A549 (cell line): ENCODE results near the gene ZNF652.

Experiments used
- BHLHE40 ChIP-seq: IDR thresholded peaks from 2 replicates; pipeline ENCODE4 v1.6.1; 2012; ENCODE audit warnings: low read depth, low read length, inconsistent platforms
- CBX2 ChIP-seq: fragments of 200-600 bp; sonication (generic); IDR thresholded peaks from 2 replicates; pipeline ENCODE4 v1.6.1; 2016; ENCODE audit warnings: low read depth, mild to moderate bottlenecking, borderline replicate concordance
- CHD2 ChIP-seq: fragments of 150-350 bp; IDR thresholded peaks from 2 replicates; pipeline ENCODE4 v1.6.1; 2014; ENCODE audit warnings: low read length; ENCODE audit not compliant: partially characterized antibody
- CTCF ChIP-seq: fragments of >200 bp; sonication (Bioruptor Twin); formaldehyde crosslinking; IDR thresholded peaks from 3 replicates; pipeline ENCODE4 v1.5.1; 2016
- ELK1 ChIP-seq: fragments of 150-350 bp; IDR thresholded peaks from 2 replicates; pipeline ENCODE4 v1.6.1; 2014; ENCODE audit warnings: low read depth, mild to moderate bottlenecking, low read length
- ESRRA ChIP-seq: fragments of 150-350 bp; IDR thresholded peaks from 2 replicates; pipeline ENCODE4 v1.6.1; 2014; ENCODE audit warnings: mild to moderate bottlenecking, low read length, borderline replicate concordance
- HOXA7 ChIP-seq: fragments of 250-450 bp; sonication (Bioruptor Pico); IDR thresholded peaks from 2 replicates; pipeline ENCODE4 v1.5.0; 2020; ENCODE audit warnings: mild to moderate bottlenecking, moderate library complexity
- MAX ChIP-seq: IDR thresholded peaks from 2 replicates; pipeline ENCODE4 v1.6.1; 2012
- MYC ChIP-seq: IDR thresholded peaks from 2 replicates; pipeline ENCODE4 v1.6.1; 2012; ENCODE audit warnings: mild to moderate bottlenecking, inconsistent platforms, low read length, improper control_type of control experiment, borderline replicate concordance
- NPAS2 ChIP-seq: fragments of 250-450 bp; sonication (Bioruptor Pico); IDR thresholded peaks from 2 replicates; pipeline ENCODE4 v1.8.0; 2022; ENCODE audit warnings: mild to moderate bottlenecking, moderate library complexity, borderline replicate concordance
- RNF2 ChIP-seq: fragments of 200-600 bp; sonication (generic); IDR thresholded peaks from 2 replicates; pipeline ENCODE4 v1.6.1; 2016; ENCODE audit warnings: low read depth, mild to moderate bottlenecking, antibody characterized with exemption, moderate library complexity, borderline replicate concordance
- USF2 ChIP-seq: fragments of 450-650 bp; IDR thresholded peaks from 2 replicates; pipeline ENCODE4 v1.6.1; 2014; ENCODE audit warnings: antibody characterized with exemption

- TF ChIP-seq CHD2 (no peak), CTCF (no peak), USF2 (no peak), MYC (no peak), NPAS2 (CRISPR knock-in tag) (no peak), RNF2 (no peak), ESRRA (no peak), MAX (no peak), BHLHE40 (no peak), CBX2 (no peak), HOXA7 (CRISPR knock-in tag) (no peak), ELK1 (no peak)
Observed at GRCh38 chr17:49252148-49252695, 109.8 kb downstream of the ZNF652 start.
